Measurements from ENCODE around the gene MRM1.

MRM1 gene

GRCh38 chr17:36640836-36641235 is 39.5 kb downstream of the MRM1 start:
- Histone ChIP-seq H3K27ac (ENCODE audit: low read length) (no peak overlapping the region), H3K9ac (ENCODE audit: low read length) (no peak overlapping the region), H3K36me3 (ENCODE audit: control insufficient read depth, low read depth, low read length) (no peaks in the 10 kb centered on the region), H3K9me3 (ENCODE audit: control insufficient read depth, low read depth, low read length) (no peaks in the 10 kb centered on the region), H3K4me3 (ENCODE audit: low read length) (peak overlapping the region; percentile 61), H3K27me3 (ENCODE audit: control insufficient read depth, insufficient read depth, low read length) (peaks cover 67% of the 10 kb centered on the region), H3K4me1 (ENCODE audit: control insufficient read depth, low read depth, low read length) (no peaks in the 10 kb centered on the region)

- Histone ChIP-seq H3K9me3 (ENCODE audit: control insufficient read depth, low read depth, low read length) (no peaks in the 10 kb centered on the region), H3K4me1 (ENCODE audit: control insufficient read depth, low read depth, low read length) (no peaks in the 10 kb centered on the region), H3K9ac (ENCODE audit: low read length) (no peak overlapping the region), H3K27me3 (ENCODE audit: control insufficient read depth, insufficient read depth, low read length) (peaks cover 67% of the 10 kb centered on the region), H3K4me3 (ENCODE audit: low read length) (peak overlapping the region; percentile 61), H3K36me3 (ENCODE audit: control insufficient read depth, low read depth, low read length) (no peaks in the 10 kb centered on the region), H3K27ac (ENCODE audit: low read length) (no peak overlapping the region)
Measured at GRCh38 chr17:36641331-36641876, 40.0 kb downstream of the MRM1 start.

DNA sequence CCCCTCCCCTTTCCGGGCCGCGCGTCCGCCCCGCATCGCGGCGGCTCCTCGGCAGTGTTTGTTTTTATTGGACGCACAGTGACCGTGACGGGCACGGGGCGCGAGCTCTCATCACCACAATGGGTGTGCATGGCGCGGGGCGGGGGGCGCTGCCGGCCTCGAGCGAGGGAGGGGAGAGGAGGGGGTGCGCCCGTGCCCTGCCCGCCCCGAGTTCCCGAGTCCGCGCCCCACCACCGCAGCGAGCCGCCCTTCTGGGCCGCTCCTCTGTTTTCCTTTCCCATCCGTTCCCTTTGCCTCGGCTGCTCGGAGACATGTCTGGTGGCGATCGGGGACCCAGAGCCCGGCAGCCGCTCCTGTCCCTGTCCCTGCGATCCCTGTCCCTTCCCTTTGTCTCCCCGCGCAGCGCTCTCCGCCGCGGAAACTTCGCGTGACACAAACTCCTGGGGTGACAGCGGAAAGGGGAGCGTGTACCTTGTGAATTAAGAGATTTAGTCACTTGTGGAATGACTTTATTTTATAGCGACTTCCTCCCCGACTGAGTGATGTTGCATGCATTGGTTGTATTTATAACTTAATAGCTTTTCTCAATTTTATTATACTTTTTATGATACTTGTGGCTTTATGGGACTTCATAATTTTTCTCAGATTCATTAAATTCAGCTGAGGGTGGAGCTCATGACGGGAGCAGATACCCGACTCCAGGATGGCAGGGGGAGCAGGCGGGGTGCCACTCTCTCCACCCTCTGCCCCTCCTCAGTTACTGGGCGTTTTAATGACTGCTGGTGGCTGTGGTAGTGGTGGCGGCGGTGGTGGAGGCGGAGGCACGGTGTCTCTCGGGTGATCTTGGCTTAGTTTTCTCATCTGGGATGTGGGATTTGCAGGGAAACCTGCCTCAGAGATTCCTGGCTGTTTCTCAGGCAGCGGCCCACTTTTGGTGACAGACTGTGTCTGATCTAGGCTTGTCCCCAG is 40.8 kb downstream of the MRM1 start:
- Histone ChIP-seq H3K27ac (ENCODE audit: low read length) (no peak overlapping the region), H3K36me3 (ENCODE audit: control insufficient read depth, low read depth, low read length) (no peaks in the 10 kb centered on the region), H3K9ac (ENCODE audit: low read length) (no peak overlapping the region), H3K9me3 (ENCODE audit: control insufficient read depth, low read depth, low read length) (no peaks in the 10 kb centered on the region), H3K4me3 (ENCODE audit: low read length) (peak overlapping the region; percentile 61), H3K4me1 (ENCODE audit: control insufficient read depth, low read depth, low read length) (no peaks in the 10 kb centered on the region), H3K27me3 (ENCODE audit: control insufficient read depth, insufficient read depth, low read length) (peaks cover 67% of the 10 kb centered on the region)

GRCh38 chr17:36643086-36643685 is 41.8 kb downstream of the MRM1 start:
- Histone ChIP-seq H3K9me3 (ENCODE audit: control insufficient read depth, low read depth, low read length) (no peaks in the 10 kb centered on the region), H3K4me3 (ENCODE audit: low read length) (no peak overlapping the region), H3K27me3 (ENCODE audit: control insufficient read depth, insufficient read depth, low read length) (peaks cover 67% of the 10 kb centered on the region), H3K27ac (ENCODE audit: low read length) (no peak overlapping the region), H3K36me3 (ENCODE audit: control insufficient read depth, low read depth, low read length) (no peaks in the 10 kb centered on the region), H3K9ac (ENCODE audit: low read length) (no peak overlapping the region), H3K4me1 (ENCODE audit: control insufficient read depth, low read depth, low read length) (no peaks in the 10 kb centered on the region)

GRCh38 chr17:36645422-36645821 is 44.0 kb downstream of the MRM1 start:
- Histone ChIP-seq H3K9ac (ENCODE audit: low read length) (no peak overlapping the region), H3K36me3 (ENCODE audit: control insufficient read depth, low read depth, low read length) (no peaks in the 10 kb centered on the region), H3K4me1 (ENCODE audit: control insufficient read depth, low read depth, low read length) (peaks cover 5% of the 10 kb centered on the region), H3K4me3 (ENCODE audit: low read length) (no peak overlapping the region), H3K27ac (ENCODE audit: low read length) (no peak overlapping the region), H3K9me3 (ENCODE audit: control insufficient read depth, low read depth, low read length) (no peaks in the 10 kb centered on the region), H3K27me3 (ENCODE audit: control insufficient read depth, insufficient read depth, low read length) (peaks cover 45% of the 10 kb centered on the region)

GRCh38 chr17:36647636-36648035 is 46.3 kb downstream of the MRM1 start:
- peaks cover 5% of the 10 kb centered on the region for H3K4me1 ChIP-seq (ENCODE audit: control insufficient read depth, low read depth, low read length)
- H3K27ac ChIP-seq (ENCODE audit: low read length), result no peak overlapping the region
- H3K4me3 ChIP-seq (ENCODE audit: low read length), result no peak overlapping the region
- H3K36me3 ChIP-seq (ENCODE audit: control insufficient read depth, low read depth, low read length), result no peaks in the 10 kb centered on the region
- no peak overlapping the region for H3K9ac ChIP-seq (ENCODE audit: low read length)
- peaks cover 23% of the 10 kb centered on the region for H3K27me3 ChIP-seq (ENCODE audit: control insufficient read depth, insufficient read depth, low read length)
- no peaks in the 10 kb centered on the region for H3K9me3 ChIP-seq (ENCODE audit: control insufficient read depth, low read depth, low read length)

DNA sequence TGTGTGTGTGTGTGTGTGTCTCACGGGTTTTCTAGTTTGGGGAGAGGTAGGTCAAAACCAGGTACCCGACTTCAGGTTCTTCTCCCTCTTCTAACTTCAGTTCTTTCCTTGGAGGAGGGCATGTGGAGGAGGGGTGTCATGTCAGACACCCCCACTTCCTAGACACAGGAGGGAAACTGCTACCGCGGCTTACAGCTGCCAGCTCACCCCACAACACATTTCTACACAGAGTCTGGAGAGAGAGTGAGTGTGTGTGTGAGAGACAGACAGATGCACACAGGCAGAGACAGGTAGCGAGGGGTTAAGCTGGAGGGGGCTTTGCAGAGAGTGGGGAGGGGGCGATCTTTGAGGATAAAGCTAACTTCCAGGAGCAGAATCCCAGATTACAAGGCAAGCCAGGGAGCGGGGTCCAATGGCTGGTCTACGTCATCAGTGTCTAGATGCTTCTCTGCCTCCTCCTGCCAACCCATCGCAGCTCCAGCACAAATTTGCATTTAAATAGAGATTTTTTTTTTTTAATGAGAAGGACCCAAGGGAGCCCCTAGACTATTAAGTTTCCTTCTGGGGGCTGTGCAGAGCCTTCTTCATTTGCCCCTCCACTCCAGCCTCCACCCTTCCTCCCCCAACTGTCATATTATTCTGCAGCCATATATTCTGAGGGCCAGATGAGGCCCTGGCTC is 48.9 kb downstream of the MRM1 start:
- H3K27ac ChIP-seq (ENCODE audit: low read length), result no peak overlapping the region
- no peaks in the 10 kb centered on the region for H3K36me3 ChIP-seq (ENCODE audit: control insufficient read depth, low read depth, low read length)
- H3K4me1 ChIP-seq (ENCODE audit: control insufficient read depth, low read depth, low read length), result peaks cover 5% of the 10 kb centered on the region
- H3K9me3 ChIP-seq (ENCODE audit: control insufficient read depth, low read depth, low read length), result no peaks in the 10 kb centered on the region
- H3K9ac ChIP-seq (ENCODE audit: low read length), result no peak overlapping the region
- no peak overlapping the region for H3K4me3 ChIP-seq (ENCODE audit: low read length)
- H3K27me3 ChIP-seq (ENCODE audit: control insufficient read depth, insufficient read depth, low read length), result no peaks in the 10 kb centered on the region

DNA sequence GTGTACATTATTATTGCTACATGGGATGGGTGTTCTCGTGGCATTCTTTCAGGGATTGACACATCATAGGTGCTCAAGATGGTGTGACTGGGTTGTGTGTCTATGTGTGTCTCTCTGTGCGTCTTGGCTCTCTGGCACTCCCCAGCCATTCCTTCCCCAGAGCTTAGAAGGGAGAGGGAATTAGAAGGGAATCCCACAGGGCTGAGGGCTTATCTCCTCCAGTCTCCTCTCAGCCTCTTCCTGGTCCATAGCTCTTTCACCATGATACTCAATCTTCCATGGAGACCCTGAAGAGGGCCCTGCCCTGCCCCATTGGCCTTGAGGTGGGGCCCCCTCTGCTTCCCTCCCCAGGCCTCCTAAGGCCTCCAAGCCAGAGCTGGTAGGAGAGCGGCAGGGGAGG is 52.0 kb downstream of the MRM1 start:
- Histone ChIP-seq H3K36me3 (ENCODE audit: control insufficient read depth, low read depth, low read length) (no peaks in the 10 kb centered on the region), H3K9me3 (ENCODE audit: control insufficient read depth, low read depth, low read length) (no peaks in the 10 kb centered on the region), H3K9ac (ENCODE audit: low read length) (no peak overlapping the region), H3K27ac (ENCODE audit: low read length) (no peak overlapping the region), H3K4me1 (ENCODE audit: control insufficient read depth, low read depth, low read length) (peaks cover 5% of the 10 kb centered on the region), H3K27me3 (ENCODE audit: control insufficient read depth, insufficient read depth, low read length) (peaks cover 18% of the 10 kb centered on the region), H3K4me3 (ENCODE audit: low read length) (no peak overlapping the region)

GRCh38 chr17:36653856-36654255 is 52.5 kb downstream of the MRM1 start:
- H3K36me3 ChIP-seq (ENCODE audit: control insufficient read depth, low read depth, low read length), result no peaks in the 10 kb centered on the region
- no peak overlapping the region for H3K27ac ChIP-seq (ENCODE audit: low read length)
- H3K9ac ChIP-seq (ENCODE audit: low read length), result no peak overlapping the region
- peaks cover 18% of the 10 kb centered on the region for H3K27me3 ChIP-seq (ENCODE audit: control insufficient read depth, insufficient read depth, low read length)
- peaks cover 5% of the 10 kb centered on the region for H3K4me1 ChIP-seq (ENCODE audit: control insufficient read depth, low read depth, low read length)
- H3K9me3 ChIP-seq (ENCODE audit: control insufficient read depth, low read depth, low read length), result no peaks in the 10 kb centered on the region
- H3K4me3 ChIP-seq (ENCODE audit: low read length), result no peak overlapping the region

GRCh38 chr17:36655726-36656125 is 54.3 kb downstream of the MRM1 start:
- no peak overlapping the region for H3K27ac ChIP-seq (ENCODE audit: low read length)
- H3K4me3 ChIP-seq (ENCODE audit: low read length), result no peak overlapping the region

DNA sequence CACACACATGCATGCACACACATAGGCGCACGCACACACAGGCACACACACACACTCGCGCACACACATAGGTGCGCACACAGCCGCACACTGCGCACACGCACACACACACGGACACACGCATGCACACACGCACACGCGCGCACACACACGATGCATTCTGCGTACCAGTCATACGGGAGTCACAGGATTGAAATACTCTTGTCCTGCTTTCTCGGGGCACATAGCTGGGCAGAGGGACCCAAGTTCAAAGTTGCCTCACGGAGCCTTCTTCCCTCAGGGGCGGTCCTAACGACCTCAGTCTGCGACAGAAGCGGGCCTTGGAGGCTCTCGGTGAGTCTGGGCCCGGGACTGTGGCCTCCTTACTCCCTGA is 56.0 kb downstream of the MRM1 start:
- peaks cover 18% of the 10 kb centered on the region for H3K27me3 ChIP-seq (ENCODE audit: control insufficient read depth, insufficient read depth, low read length)
- H3K9ac ChIP-seq (ENCODE audit: low read length), result peak overlapping the region; percentile 36
- no peaks in the 10 kb centered on the region for H3K4me1 ChIP-seq (ENCODE audit: control insufficient read depth, low read depth, low read length)
- H3K27ac ChIP-seq (ENCODE audit: low read length), result no peak overlapping the region
- peak overlapping the region; percentile 68 for H3K4me3 ChIP-seq (ENCODE audit: low read length)
- H3K36me3 ChIP-seq (ENCODE audit: control insufficient read depth, low read depth, low read length), result no peaks in the 10 kb centered on the region
- H3K9me3 ChIP-seq (ENCODE audit: control insufficient read depth, low read depth, low read length), result no peaks in the 10 kb centered on the region

More at GRCh38 chr17:36655726-36656125, 54.3 kb downstream of the MRM1 start:
- no peaks in the 10 kb centered on the region for H3K36me3 ChIP-seq (ENCODE audit: control insufficient read depth, low read depth, low read length)
- H3K9me3 ChIP-seq (ENCODE audit: control insufficient read depth, low read depth, low read length), result no peaks in the 10 kb centered on the region
- peaks cover 18% of the 10 kb centered on the region for H3K27me3 ChIP-seq (ENCODE audit: control insufficient read depth, insufficient read depth, low read length)
- no peak overlapping the region for H3K9ac ChIP-seq (ENCODE audit: low read length)
- no peaks in the 10 kb centered on the region for H3K4me1 ChIP-seq (ENCODE audit: control insufficient read depth, low read depth, low read length)

Measured in iPS-18a (cell line).